IMR-90 (cell line): ENCODE data around the gene TCF3. TPM values are rescaled to one million over a fixed set of nuclear protein-coding genes. Genes with fewer than 3 reads are reported as not detected.

Experiments used
- ATAC-seq: fragments of 200-7000 bp; cut with Tn5 transposase; 2 replicates; pipeline ENCODE4 v1.9.1; 2020; ENCODE audit warnings: low read depth, mild to moderate bottlenecking, moderate library complexity
- BruUV-seq: library from RNA; stranded (reverse); fragments of 400-500 nt; replicated peaks from 2 replicates; lab custom pipeline; 2021; lab: Mats Ljungman, UMichigan
- CTCF ChIA-PET: fragments of 300-600 bp; formaldehyde crosslinking; extraction: SDS; loops from one replicate; lab custom pipeline; 2021; ENCODE audit warnings: antibody characterized with exemption; lab: Yijun Ruan, JAX
- POLR2A ChIA-PET: fragments of 300-600 bp; sonication (Branson Sonifier 250); formaldehyde crosslinking; loops from one replicate; lab custom pipeline; 2022; ENCODE audit warnings: antibody characterized with exemption; ENCODE audit not compliant: unreplicated experiment; lab: Charles Lee
- DNase-seq: peaks from one replicate; pipeline ENCODE4 v3.0.0; 2013
- H2AFZ ChIP-seq: replicated peaks from 2 replicates; pipeline ENCODE3; 2013; ENCODE audit warnings: low read length, mild to moderate bottlenecking; ENCODE audit not compliant: poor library complexity
- H2AK5ac ChIP-seq: 2 replicates; pipeline ENCODE4 v1.6.1; 2013; ENCODE audit warnings: low read depth, low read length, inconsistent platforms
- H2AK9ac ChIP-seq: replicated peaks from 2 replicates; pipeline ENCODE3; 2013; ENCODE audit warnings: mild to moderate bottlenecking, low read depth, low read length, moderate library complexity; ENCODE audit not compliant: poor library complexity
- H2BK120ac ChIP-seq: 2 replicates; pipeline ENCODE4 v1.6.1; 2013; ENCODE audit warnings: low read depth, low read length, inconsistent platforms
- H2BK15ac ChIP-seq: 3 replicates; pipeline ENCODE4 v1.6.1; 2013; ENCODE audit warnings: low read depth, low read length, inconsistent platforms
- H2BK20ac ChIP-seq: 2 replicates; pipeline ENCODE4 v1.6.1; 2013; ENCODE audit warnings: low read depth, mild to moderate bottlenecking, inconsistent platforms, low read length, moderate library complexity
- H2BK5ac ChIP-seq: 2 replicates; pipeline ENCODE4 v1.6.1; 2013; ENCODE audit warnings: mild to moderate bottlenecking, low read depth, low read length, inconsistent platforms; ENCODE audit not compliant: poor library complexity, severe bottlenecking
- H3K14ac ChIP-seq: replicated peaks from 2 replicates; pipeline ENCODE4 v1.6.1; 2013; ENCODE audit warnings: low read depth, low read length, inconsistent platforms
- H3K18ac ChIP-seq: 2 replicates; pipeline ENCODE4 v1.6.1; 2013; ENCODE audit warnings: low read depth, low read length, control low read depth
- H3K23ac ChIP-seq: 2 replicates; pipeline ENCODE4 v1.6.1; 2013; ENCODE audit warnings: low read depth, low read length, inconsistent platforms
- H3K27ac ChIP-seq: 2 replicates; pipeline ENCODE4 v1.5.1; 2013; ENCODE audit warnings: mild to moderate bottlenecking, control low read depth, low read length; ENCODE audit not compliant: insufficient read depth
- H3K27me3 ChIP-seq: 2 replicates; pipeline ENCODE4 v1.6.1; 2013; ENCODE audit warnings: low read length; ENCODE audit not compliant: control insufficient read depth, insufficient read depth
- H3K36me3 ChIP-seq: 2 replicates; pipeline ENCODE4 v1.6.1; 2013; ENCODE audit warnings: low read length, mixed read lengths; ENCODE audit not compliant: control insufficient read depth, insufficient read depth
- H3K4ac ChIP-seq: 2 replicates; pipeline ENCODE4 v1.6.1; 2013; ENCODE audit warnings: low read depth, low read length, inconsistent platforms
- H3K4me1 ChIP-seq: 2 replicates; pipeline ENCODE4 v1.6.1; 2013; ENCODE audit warnings: low read length, mixed read lengths; ENCODE audit not compliant: control insufficient read depth, insufficient read depth
- H3K4me2 ChIP-seq: 2 replicates; pipeline ENCODE4 v1.6.1; 2013; ENCODE audit warnings: low read depth, mild to moderate bottlenecking, control low read depth, low read length, moderate library complexity
- H3K4me3 ChIP-seq: 2 replicates; pipeline ENCODE4 v1.5.1; 2013; ENCODE audit warnings: low read depth, mild to moderate bottlenecking, control low read depth, low read length, moderate library complexity; ENCODE audit not compliant: insufficient read depth
- H3K56ac ChIP-seq: 2 replicates; pipeline ENCODE4 v1.6.1; 2013; ENCODE audit warnings: low read length, inconsistent platforms; ENCODE audit not compliant: insufficient read depth; ENCODE audit errors: extremely low read depth
- H3K79me1 ChIP-seq, 2 experiments: 2 replicates each; pipeline ENCODE4 v1.6.1; 2013; ENCODE audit warnings: low read length in 2 of 2, inconsistent platforms in 1 of 2, low read depth in 1 of 2
- H3K9ac ChIP-seq: 2 replicates; pipeline ENCODE4 v1.6.1; 2013; ENCODE audit warnings: low read depth, low read length, control low read depth
- H3K9me1 ChIP-seq: 2 replicates; pipeline ENCODE4 v1.6.1; 2013; ENCODE audit warnings: low read length, inconsistent platforms; ENCODE audit not compliant: insufficient read depth
- H3K9me3 ChIP-seq: 2 replicates; pipeline ENCODE4 v1.6.1; 2013; ENCODE audit warnings: low read length; ENCODE audit not compliant: control insufficient read depth, insufficient read depth
- H4K20me1 ChIP-seq: 2 replicates; pipeline ENCODE4 v1.6.1; 2013; ENCODE audit warnings: low read length, inconsistent platforms; ENCODE audit not compliant: insufficient read depth
- H4K5ac ChIP-seq: 2 replicates; pipeline ENCODE4 v1.6.1; 2013; ENCODE audit warnings: mild to moderate bottlenecking, low read depth, low read length, control low read depth
- H4K8ac ChIP-seq, 2 experiments: 2 replicates each; pipeline ENCODE4 v1.6.1; 2013; ENCODE audit warnings: low read depth in 2 of 2, low read length in 2 of 2, control low read depth in 1 of 2, inconsistent platforms in 1 of 2
- H4K91ac ChIP-seq: 2 replicates; pipeline ENCODE4 v1.6.1; 2013; ENCODE audit warnings: low read depth, low read length, inconsistent platforms; ENCODE audit not compliant: insufficient read depth
- BHLHE40 ChIP-seq: fragments of 150-350 bp; IDR thresholded peaks from 2 replicates; pipeline ENCODE4 v1.6.1; 2016; ENCODE audit warnings: mild to moderate bottlenecking, low read depth, low read length
- MAFK ChIP-seq: IDR thresholded peaks from 2 replicates; pipeline ENCODE4 v1.6.1; 2012; ENCODE audit warnings: low read depth, low read length, improper control_type of control experiment
- MAZ ChIP-seq: IDR thresholded peaks from 2 replicates; pipeline ENCODE4 v1.6.1; 2012; ENCODE audit warnings: low read depth, mild to moderate bottlenecking, low read length, improper control_type of control experiment, moderate library complexity, borderline replicate concordance
- MXI1 ChIP-seq: IDR thresholded peaks from 2 replicates; pipeline ENCODE4 v1.6.1; 2012; ENCODE audit warnings: low read depth, mild to moderate bottlenecking, low read length, moderate library complexity, borderline replicate concordance
- RAD21 ChIP-seq: IDR thresholded peaks from 2 replicates; pipeline ENCODE4 v1.6.1; 2012; ENCODE audit warnings: low read length, improper control_type of control experiment
- RCOR1 ChIP-seq: IDR thresholded peaks from 2 replicates; pipeline ENCODE4 v1.6.1; 2012; ENCODE audit warnings: mild to moderate bottlenecking, low read length, improper control_type of control experiment; ENCODE audit not compliant: insufficient replicate concordance
- RFX5 ChIP-seq: IDR thresholded peaks from 2 replicates; pipeline ENCODE4 v1.8.0; 2012; ENCODE audit warnings: low read depth, mild to moderate bottlenecking, low read length, moderate library complexity
- SMC3 ChIP-seq: fragments of 150-350 bp; IDR thresholded peaks from 2 replicates; pipeline ENCODE4 v1.6.1; 2016; ENCODE audit warnings: low read depth, mild to moderate bottlenecking, antibody characterized with exemption, low read length, moderate library complexity
- WGBS, 2 experiments: methylation state at CpG; one replicate each; pipeline versions ENCODE4 v1.1.5 to v1.1.7; 2013; ENCODE audit warnings: missing lambda C conversion rate in 2 of 2; ENCODE audit not compliant: insufficient read length in 1 of 2; ENCODE audit errors: extremely low coverage in 2 of 2; 5-methylcytosine and 5-hydroxymethylcytosine counted together
- dilution Hi-C: fragments of 300-500 bp; cut with HindIII; formaldehyde crosslinking; loops from one replicate; pipeline ENCODE4 v1.14.3; 2018; ENCODE audit warnings: low sequenced_read_pairs; ENCODE audit not compliant: unreplicated experiment
- in situ Hi-C: fragments of 300-500 bp; cut with MboI; formaldehyde crosslinking; loops from 3 replicates; pipeline ENCODE4 v1.14.3; 2019; ENCODE audit warnings: low sequenced_read_pairs, inconsistent platforms, mixed read lengths
- intact Hi-C: fragments of 100-400 bp; cut with micrococcal nuclease; formaldehyde crosslinking; loops from 2 replicates; pipeline ENCODE4 v1.10.0; 2022
- polyA plus RNA-seq, 3 experiments: library from polyadenylated mRNA; depleted of rRNA; stranded (reverse); fragments of >200 nt; gene quantifications; 2 replicates each; pipeline ENCODE4 v1.2.3, GENCODE V29; 2012; ENCODE audit warnings: low replicate concordance in 1 of 3
- total RNA-seq: library from RNA; depleted of rRNA; stranded (reverse); fragments of >200 nt; gene quantifications from 2 replicates; pipeline ENCODE4 v1.2.3, GENCODE V29; 2012
- TF ChIP-seq, protein P1 (sequence below): fragments of 150-350 bp; IDR thresholded peaks from 2 replicates; pipeline ENCODE4 v1.6.1; 2017; ENCODE audit warnings: mild to moderate bottlenecking, antibody characterized with exemption, low read length, low read depth
- TF ChIP-seq, protein P2 (sequence below): conservative IDR thresholded peaks from 2 replicates; pipeline ENCODE4 v1.5.1; 2012; ENCODE audit warnings: mild to moderate bottlenecking, low read depth, low read length, improper control_type of control experiment

The TCF3 gene
- total and polyA plus RNA-seq, 2 of the 4 experiments (the other 2 are of a cell fraction): 29.9 to 127 TPM

DNA sequence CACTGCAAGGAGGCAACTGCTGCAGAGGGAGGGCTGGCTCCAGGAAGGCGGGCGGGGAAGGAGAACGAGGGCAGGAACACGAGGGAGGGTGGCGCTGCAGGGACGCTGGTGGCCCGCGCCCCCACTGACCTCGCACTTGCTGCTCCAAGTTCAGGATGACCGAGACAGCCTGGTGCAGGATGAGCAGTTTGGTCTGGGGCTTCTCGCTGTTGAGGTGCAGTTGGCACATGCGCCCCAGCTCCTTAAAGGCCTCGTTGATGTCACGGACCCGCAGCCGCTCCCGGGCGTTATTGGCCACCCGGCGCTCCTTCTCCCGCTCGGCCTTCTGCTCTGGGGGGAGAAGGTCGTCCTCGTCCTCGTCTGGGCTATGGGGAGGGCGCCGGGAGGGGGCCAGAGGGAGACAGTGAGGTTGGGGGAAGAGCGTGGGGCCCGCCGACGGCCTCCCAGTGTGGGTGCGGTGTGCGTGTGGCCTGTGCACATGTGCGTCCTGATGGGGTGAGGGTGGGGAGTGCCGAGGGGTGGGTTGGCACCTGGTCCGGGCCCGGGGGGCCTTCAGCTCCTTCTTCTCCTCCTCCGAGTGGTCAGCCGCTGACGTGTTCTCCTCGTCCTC, 37.2 kb downstream of the TCF3 start:
- H2BK20ac ChIP-seq: no peak overlapping the region
- CTCF ChIA-PET: no interaction called here
- H2BK5ac ChIP-seq: no peak overlapping the region
- no peak overlapping the region for H3K27ac ChIP-seq
- no peak overlapping the region for H3K18ac ChIP-seq
- POLR2A ChIA-PET: no interaction called here
- no peaks in the 10 kb centered on the region for H3K4me1 ChIP-seq
- intact Hi-C loops: no loop called here
- no peak overlapping the region for H2AK9ac ChIP-seq
- peaks cover 5 to 16% of the 10 kb centered on the region in 2 experiments; a peak in 3 of 4 replicates for H3K79me1 ChIP-seq
- H4K20me1 ChIP-seq: peaks cover 12% of the 10 kb centered on the region
- no peak overlapping the region for H3K23ac ChIP-seq
- H3K36me3 ChIP-seq: peaks cover 73% of the 10 kb centered on the region
- no peak overlapping the region for H4K8ac ChIP-seq
- H2AFZ ChIP-seq: no peak overlapping the region
- H2AK5ac ChIP-seq: no peak overlapping the region
- no peaks in the 10 kb centered on the region for H3K9me3 ChIP-seq
- no peak overlapping the region for H3K14ac ChIP-seq
- no peak overlapping the region for H4K5ac ChIP-seq
- no peaks in the 10 kb centered on the region for H3K9me1 ChIP-seq
- in situ Hi-C loops: no loop called here
- H3K4ac ChIP-seq: no peak overlapping the region
- WGBS, 2 experiments: 96% methylated on average over 17 of the region's 41 CpGs; no CpG with 5 or more reads in 1 of the 2 experiments
- no peak overlapping the region for H3K4me2 ChIP-seq
- TF ChIP-seq, protein P1, sequence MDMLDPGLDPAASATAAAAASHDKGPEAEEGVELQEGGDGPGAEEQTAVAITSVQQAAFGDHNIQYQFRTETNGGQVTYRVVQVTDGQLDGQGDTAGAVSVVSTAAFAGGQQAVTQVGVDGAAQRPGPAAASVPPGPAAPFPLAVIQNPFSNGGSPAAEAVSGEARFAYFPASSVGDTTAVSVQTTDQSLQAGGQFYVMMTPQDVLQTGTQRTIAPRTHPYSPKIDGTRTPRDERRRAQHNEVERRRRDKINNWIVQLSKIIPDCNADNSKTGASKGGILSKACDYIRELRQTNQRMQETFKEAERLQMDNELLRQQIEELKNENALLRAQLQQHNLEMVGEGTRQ: no peak
- TF ChIP-seq MAFK: no peak
- no peak for TF ChIP-seq MAZ
- no peak for TF ChIP-seq BHLHE40
- TF ChIP-seq SMC3: no peak
- no peak for TF ChIP-seq RCOR1
- TF ChIP-seq, protein P2, sequence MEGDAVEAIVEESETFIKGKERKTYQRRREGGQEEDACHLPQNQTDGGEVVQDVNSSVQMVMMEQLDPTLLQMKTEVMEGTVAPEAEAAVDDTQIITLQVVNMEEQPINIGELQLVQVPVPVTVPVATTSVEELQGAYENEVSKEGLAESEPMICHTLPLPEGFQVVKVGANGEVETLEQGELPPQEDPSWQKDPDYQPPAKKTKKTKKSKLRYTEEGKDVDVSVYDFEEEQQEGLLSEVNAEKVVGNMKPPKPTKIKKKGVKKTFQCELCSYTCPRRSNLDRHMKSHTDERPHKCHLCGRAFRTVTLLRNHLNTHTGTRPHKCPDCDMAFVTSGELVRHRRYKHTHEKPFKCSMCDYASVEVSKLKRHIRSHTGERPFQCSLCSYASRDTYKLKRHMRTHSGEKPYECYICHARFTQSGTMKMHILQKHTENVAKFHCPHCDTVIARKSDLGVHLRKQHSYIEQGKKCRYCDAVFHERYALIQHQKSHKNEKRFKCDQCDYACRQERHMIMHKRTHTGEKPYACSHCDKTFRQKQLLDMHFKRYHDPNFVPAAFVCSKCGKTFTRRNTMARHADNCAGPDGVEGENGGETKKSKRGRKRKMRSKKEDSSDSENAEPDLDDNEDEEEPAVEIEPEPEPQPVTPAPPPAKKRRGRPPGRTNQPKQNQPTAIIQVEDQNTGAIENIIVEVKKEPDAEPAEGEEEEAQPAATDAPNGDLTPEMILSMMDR: no peak
- TF ChIP-seq RFX5: no peak
- no peak for TF ChIP-seq RAD21
- no peak for TF ChIP-seq MXI1
- ATAC-seq (no peak), DNase-seq (no peak)
- no peak overlapping the region for H2BK120ac ChIP-seq
- H4K91ac ChIP-seq: no peak overlapping the region
- no peak overlapping the region for H3K4me3 ChIP-seq
- H3K9ac ChIP-seq: no peak overlapping the region
- H2BK15ac ChIP-seq: no peak overlapping the region
- dilution Hi-C loops: no loop called here
- H3K56ac ChIP-seq: no peak overlapping the region
- BruUV-seq: no TSS peak
- no peaks in the 10 kb centered on the region for H3K27me3 ChIP-seq
